PC-3 (cell line): Measurements from ENCODE around the gene CD82. TPM values are rescaled to one million over a fixed set of nuclear protein-coding genes. Genes with fewer than 3 reads are reported as not detected.

ENCODE experiments used
- ATAC-seq: fragments of 200-7000 bp; cut with Tn5 transposase; 2 replicates; pipeline ENCODE4 v1.9.1; 2020; ENCODE audit warnings: mild to moderate bottlenecking, moderate library complexity
- BruUV-seq: library from RNA; stranded (reverse); fragments of 400-500 nt; replicated peaks from 2 replicates; lab custom pipeline; 2021; lab: Mats Ljungman, UMichigan
- CTCF ChIA-PET: fragments of 300-600 bp; sonication (Branson Sonifier 250); formaldehyde crosslinking; loops from one replicate; lab custom pipeline; 2022; ENCODE audit warnings: antibody characterized with exemption; lab: Charles Lee
- POLR2A ChIA-PET: fragments of 300-600 bp; sonication (Branson Sonifier 250); formaldehyde crosslinking; loops from one replicate; lab custom pipeline; 2022; ENCODE audit warnings: antibody characterized with exemption; ENCODE audit not compliant: unreplicated experiment; lab: Charles Lee
- DNase-seq: peaks from one replicate; pipeline ENCODE4 v3.0.0-alpha.2; 2015
- H2AFZ ChIP-seq: fragments of 300-600 bp; sonication (generic); 2 replicates; pipeline ENCODE4 v1.6.0; 2016; ENCODE audit warnings: antibody characterized with exemption, low read length
- H3F3A ChIP-seq: fragments of 300-600 bp; sonication (generic); one replicate; pipeline ENCODE4 v1.6.0; 2017; ENCODE audit warnings: antibody characterized with exemption, low read length, control low read depth, mild to moderate bottlenecking; ENCODE audit not compliant: unreplicated experiment
- H3K27ac ChIP-seq: fragments of 300-600 bp; sonication (generic); 2 replicates; pipeline ENCODE4 v1.5.1; 2016; ENCODE audit warnings: mild to moderate bottlenecking, low read length
- H3K27me3 ChIP-seq: fragments of 300-600 bp; sonication (generic); 2 replicates; pipeline ENCODE4 v1.6.1; 2016; ENCODE audit warnings: low read length, mixed read lengths
- H3K36me3 ChIP-seq: fragments of 300-600 bp; sonication (generic); 2 replicates; pipeline ENCODE4 v1.6.1; 2016; ENCODE audit warnings: low read depth, mixed run types, low read length, mixed read lengths
- H3K4me1 ChIP-seq: fragments of 300-600 bp; sonication (generic); 2 replicates; pipeline ENCODE4 v1.5.1; 2016; ENCODE audit warnings: low read length; ENCODE audit not compliant: insufficient read depth
- H3K4me2 ChIP-seq: fragments of 300-600 bp; sonication (generic); 2 replicates; pipeline ENCODE4 v1.6.0; 2016; ENCODE audit warnings: low read length
- H3K4me3 ChIP-seq: fragments of 300-600 bp; sonication (generic); 2 replicates; pipeline ENCODE4 v1.5.1; 2016; ENCODE audit warnings: mild to moderate bottlenecking, low read length, mixed read lengths
- H3K79me2 ChIP-seq: fragments of 300-600 bp; sonication (generic); 2 replicates; pipeline ENCODE4 v1.6.1; 2017; ENCODE audit warnings: low read length, mixed read lengths
- H3K9ac ChIP-seq: fragments of 300-600 bp; sonication (generic); 2 replicates; pipeline ENCODE4 v1.6.0; 2016; ENCODE audit warnings: mild to moderate bottlenecking, low read length
- H3K9me2 ChIP-seq: fragments of 300-600 bp; sonication (generic); replicated peaks from 2 replicates; pipeline ENCODE4 v1.6.1; 2016; ENCODE audit warnings: mixed run types, low read length, mixed read lengths
- H3K9me3 ChIP-seq: fragments of 300-600 bp; sonication (generic); 2 replicates; pipeline ENCODE4 v1.6.1; 2016; ENCODE audit warnings: low read length, mixed read lengths
- H4K20me1 ChIP-seq: fragments of 300-600 bp; sonication (generic); 2 replicates; pipeline ENCODE4 v1.6.1; 2016; ENCODE audit warnings: low read length, mixed read lengths
- CTCF ChIP-seq: fragments of 300-600 bp; sonication (generic); conservative IDR thresholded peaks from 2 replicates; pipeline ENCODE4 v1.5.1; 2017; ENCODE audit warnings: antibody characterized with exemption, low read depth, mild to moderate bottlenecking, low read length
- EZH2 ChIP-seq: fragments of 300-600 bp; sonication (generic); IDR thresholded peaks from one replicate; pipeline ENCODE4 v1.6.1; 2017; ENCODE audit warnings: antibody characterized with exemption, mild to moderate bottlenecking, low read length; ENCODE audit not compliant: unreplicated experiment
- EZH2phosphoT487 ChIP-seq: fragments of 300-600 bp; sonication (generic); IDR thresholded peaks from 2 replicates; pipeline ENCODE4 v1.6.1; 2018; ENCODE audit warnings: mild to moderate bottlenecking, antibody characterized with exemption, low read length, borderline replicate concordance
- intact Hi-C: fragments of 100-400 bp; cut with micrococcal nuclease; formaldehyde crosslinking; loops from 2 replicates; pipeline ENCODE4 v1.9.0; 2023
- total RNA-seq: library from RNA; depleted of rRNA; stranded (reverse); fragments of >200 nt; gene quantifications from 2 replicates; pipeline ENCODE4 v1.2.3, GENCODE V29; 2014

Gene CD82
- total RNA-seq, 1 experiment from 2014 or later: 5.0 TPM

DNA sequence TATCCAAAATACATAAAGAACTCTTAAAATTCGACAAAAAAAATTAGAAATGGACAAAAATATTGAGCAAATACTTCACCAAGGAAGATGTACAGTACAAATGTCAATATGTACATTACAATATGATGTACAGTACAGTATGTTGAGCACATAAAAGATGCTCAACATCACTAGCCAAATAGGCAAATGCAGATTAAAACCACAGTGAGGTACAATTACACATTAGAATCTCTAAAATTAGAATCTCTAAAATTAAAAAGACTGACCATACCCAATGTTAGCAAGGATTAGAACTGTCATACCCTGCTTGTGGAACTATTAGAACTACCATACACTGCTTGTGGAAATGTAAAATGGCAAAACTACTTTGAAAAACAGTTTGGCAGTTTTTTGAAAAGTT is 82.6 kb downstream of the CD82 start:
- Histone ChIP-seq H3K36me3 (no peaks in the 10 kb centered on the region), H3K9ac (no peak overlapping the region), H3K4me1 (no peaks in the 10 kb centered on the region), H3F3A (no peaks in the 10 kb centered on the region), H3K4me3 (no peak overlapping the region), H2AFZ (no peak overlapping the region), H4K20me1 (no peaks in the 10 kb centered on the region), H3K9me2 (no peaks in the 10 kb centered on the region), H3K79me2 (no peaks in the 10 kb centered on the region), H3K27me3 (peaks cover 26% of the 10 kb centered on the region), H3K9me3 (0 out of 2 replicates have a peak, but pooled peaks cover under 1% of the 10 kb centered on the region), H3K27ac (no peak overlapping the region), H3K4me2 (no peak overlapping the region)
- intact Hi-C loops: no loop called here
- ATAC-seq (no peak), DNase-seq (no peak)
- TF ChIP-seq CTCF (no peak), EZH2phosphoT487 (no peak)
- ChIA-PET CTCF (no interaction called here), POLR2A (no interaction called here)
- BruUV-seq: no TSS peak

DNA sequence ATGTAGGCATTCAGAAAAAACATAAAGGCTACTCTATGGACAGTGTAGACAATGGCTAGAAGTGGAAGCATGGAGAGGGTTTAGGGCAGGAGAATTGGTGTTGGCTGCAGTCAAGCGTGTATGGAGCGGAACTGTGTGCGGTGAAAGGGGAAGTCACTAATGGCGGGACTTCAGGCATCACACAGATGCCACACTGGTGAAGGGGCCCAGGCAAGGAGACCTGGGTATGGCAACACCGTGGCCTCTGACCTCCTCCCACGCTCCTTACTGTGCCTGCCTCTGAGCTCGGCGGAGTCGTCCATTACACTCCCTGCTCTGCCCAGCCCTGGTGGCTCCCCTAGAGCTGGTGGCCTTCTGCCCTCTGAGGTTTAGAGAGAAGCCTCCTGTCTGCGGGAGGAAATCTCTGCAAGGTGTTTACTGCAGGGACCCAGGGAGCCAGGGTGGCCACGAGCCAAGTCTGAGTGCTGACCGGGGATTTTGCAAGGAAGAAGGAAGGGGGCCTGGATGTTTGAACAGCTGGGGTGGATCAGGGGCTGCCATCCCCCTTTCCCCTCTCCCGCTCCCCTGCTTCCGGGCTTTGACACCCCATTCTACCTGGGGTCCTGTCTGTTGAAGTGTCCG is 86.2 kb downstream of the CD82 start:
- Histone ChIP-seq H3K4me3 (no peak overlapping the region), H3K27ac (no peak overlapping the region), H4K20me1 (no peaks in the 10 kb centered on the region), H3K27me3 (peaks cover 33% of the 10 kb centered on the region), H3K4me2 (no peak overlapping the region), H3K9me3 (no peaks in the 10 kb centered on the region), H3K79me2 (no peaks in the 10 kb centered on the region), H3K36me3 (no peaks in the 10 kb centered on the region), H3F3A (no peaks in the 10 kb centered on the region), H3K9me2 (no peaks in the 10 kb centered on the region), H3K4me1 (no peaks in the 10 kb centered on the region), H2AFZ (no peak overlapping the region), H3K9ac (no peak overlapping the region)
- CTCF ChIA-PET: no interaction called here
- no peak for TF ChIP-seq EZH2
- TF ChIP-seq CTCF: no peak
- no peak for TF ChIP-seq EZH2phosphoT487
- no TSS peak for BruUV-seq
- POLR2A ChIA-PET: no interaction called here
- no peak for ATAC-seq
- intact Hi-C loops: no loop called here
- DNase-seq: no peak

DNA sequence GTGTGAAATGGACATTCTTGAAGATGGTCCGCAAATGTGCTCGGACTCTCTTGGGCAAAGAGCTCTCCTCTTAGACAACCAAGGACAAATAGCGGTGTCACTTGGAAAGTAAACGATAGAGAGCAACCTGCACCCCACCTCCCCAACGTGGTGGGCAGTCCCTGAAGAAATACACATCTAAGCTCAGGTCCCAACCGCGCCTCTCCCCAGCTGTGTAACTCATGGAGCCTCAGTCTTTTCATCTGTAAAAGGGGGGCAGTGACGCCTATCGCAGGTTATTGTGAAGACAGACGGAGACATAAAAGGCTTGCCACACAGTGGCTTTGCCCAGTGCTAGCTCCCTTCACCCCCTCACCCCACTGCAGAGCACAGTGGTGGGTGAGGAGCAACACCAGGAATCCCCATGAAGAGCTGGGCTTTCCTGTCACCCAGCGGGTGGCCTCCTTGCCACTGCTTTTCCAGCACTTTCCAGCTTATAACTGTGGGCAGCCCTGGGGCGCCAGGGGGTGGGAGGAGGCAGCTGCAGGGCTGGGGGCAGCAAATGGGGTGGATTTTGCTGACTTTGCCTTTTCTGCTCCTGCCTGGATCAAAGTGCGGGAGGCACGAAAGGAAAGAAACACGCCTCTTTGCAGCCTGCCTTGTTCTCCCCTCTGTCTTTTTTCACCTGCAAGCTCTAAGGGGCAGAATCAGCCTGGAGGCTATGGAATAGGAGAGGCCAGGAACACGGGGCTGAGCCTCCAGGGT is 87.6 kb downstream of the CD82 start:
- Histone ChIP-seq H3F3A (no peaks in the 10 kb centered on the region), H3K4me1 (no peaks in the 10 kb centered on the region), H3K36me3 (no peaks in the 10 kb centered on the region), H3K9me2 (no peaks in the 10 kb centered on the region), H3K4me2 (no peak overlapping the region), H2AFZ (no peak overlapping the region), H3K4me3 (no peak overlapping the region), H3K27ac (no peak overlapping the region), H3K9me3 (no peaks in the 10 kb centered on the region), H3K79me2 (no peaks in the 10 kb centered on the region), H4K20me1 (no peaks in the 10 kb centered on the region), H3K27me3 (peaks cover 38% of the 10 kb centered on the region), H3K9ac (no peak overlapping the region)
- ATAC-seq (no peak), DNase-seq (no peak)
- intact Hi-C loops: no loop called here
- ChIA-PET POLR2A (no interaction called here), CTCF (no interaction called here)
- no TSS peak for BruUV-seq
- TF ChIP-seq CTCF (no peak), EZH2phosphoT487 (no peak), EZH2 (no peak)
